ENCODE results near the gene SUSD1.

Gene SUSD1

DNA sequence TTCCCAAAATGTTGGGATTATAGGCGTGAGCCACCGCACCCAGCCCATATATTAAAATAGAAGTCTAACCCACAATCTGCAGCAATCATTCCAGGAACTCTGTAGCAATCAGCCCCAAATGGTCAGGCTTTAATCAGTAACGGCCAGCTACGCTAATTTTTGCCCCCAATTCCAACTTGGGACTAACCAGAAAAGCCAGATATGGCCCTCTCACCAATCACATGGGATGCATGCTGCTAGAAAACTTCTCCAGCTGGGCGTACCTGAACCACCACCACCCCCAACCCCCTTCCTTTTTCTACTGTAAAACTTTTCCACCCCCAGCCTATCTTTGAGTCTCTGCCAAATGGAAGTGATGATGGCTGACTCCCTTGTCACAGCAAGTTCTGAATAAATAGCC is 4.1 kb downstream of the SUSD1 start:
- H3K9me3 ChIP-seq (ENCODE audit: control insufficient read depth, insufficient read depth, low read depth, low read length): no peaks in the 10 kb centered on the region
- no peaks in the 10 kb centered on the region for H3K4me1 ChIP-seq (ENCODE audit: control insufficient read depth, insufficient read depth, low read length)
- no peak overlapping the region for H3K27ac ChIP-seq (ENCODE audit: extremely low read depth, low read depth, low read length)
- no peak overlapping the region for H3K4me3 ChIP-seq (ENCODE audit: low read depth, low read length)
- no peak for TF ChIP-seq ZFP37 (tag by site-specific recombination; IDR thresholded peaks at IDR 0.05)
- TF ChIP-seq ZNF677 (tag by site-specific recombination; IDR thresholded peaks at IDR 0.05): no peak
- no peak for TF ChIP-seq ZNF311 (tag by site-specific recombination; IDR thresholded peaks at IDR 0.05; ENCODE audit: borderline replicate concordance)
- H3K36me3 ChIP-seq (ENCODE audit: control insufficient read depth in 2 of 2, insufficient read depth in 1 of 2, low read length in 2 of 2): no peaks in the 10 kb centered on the region
- POLR2A ChIA-PET: no interaction called here
- CTCF ChIA-PET: interaction anchor here (0.6 to 0.9 kb wide), 2 partner anchors 22 to 184 kb away, joined by 3 to 5 read pairs; no protein-coding TSS in a partner anchor

DNA sequence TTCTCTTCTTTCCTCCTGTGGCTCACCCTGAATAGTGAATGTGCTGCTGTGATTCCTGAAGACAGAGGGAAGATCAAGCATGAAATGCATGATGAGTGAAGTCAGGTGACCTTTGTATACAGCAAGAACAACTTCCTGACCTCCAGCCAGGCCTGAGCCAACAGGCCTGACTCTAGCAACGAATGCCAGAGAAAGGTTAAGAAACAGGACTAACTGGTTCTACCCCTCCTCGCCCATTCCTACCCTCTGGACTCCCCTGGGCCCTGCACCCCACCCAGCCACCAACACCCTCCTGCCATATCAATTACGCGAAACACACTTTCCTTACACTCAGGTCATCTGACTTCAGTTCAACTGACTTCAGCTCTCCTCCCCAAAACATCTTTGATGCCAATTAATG is 4.9 kb downstream of the SUSD1 start:
- TF ChIP-seq WT1 (tag by site-specific recombination; IDR thresholded peaks at IDR 0.05): no peak
- TF ChIP-seq KLF1 (tag by site-specific recombination; IDR thresholded peaks at IDR 0.05): peak; percentile 77
- TF ChIP-seq ZNF423 (tag by site-specific recombination; IDR thresholded peaks at IDR 0.05): no peak
- Histone ChIP-seq H3K4me3 (ENCODE audit: low read depth, low read length) (no peak overlapping the region), H3K27ac (ENCODE audit: extremely low read depth, low read depth, low read length) (no peak overlapping the region), H3K9me3 (ENCODE audit: control insufficient read depth, insufficient read depth, low read depth, low read length) (no peaks in the 10 kb centered on the region), H3K4me1 (ENCODE audit: control insufficient read depth, insufficient read depth, low read length) (no peaks in the 10 kb centered on the region), H3K36me3 (ENCODE audit: control insufficient read depth in 2 of 2, insufficient read depth in 1 of 2, low read length in 2 of 2) (no peaks in the 10 kb centered on the region)
- CTCF ChIA-PET: interaction anchor here (0.6 to 0.7 kb wide), 2 partner anchors 21 to 70 kb away, joined by 4 to 5 read pairs; no protein-coding TSS in a partner anchor
- POLR2A ChIA-PET: interaction anchor here (0.7 kb wide), 1 partner anchor 539 kb away, joined by 3 read pairs; the partner anchor contains the start of gene DNAJC25

DNA sequence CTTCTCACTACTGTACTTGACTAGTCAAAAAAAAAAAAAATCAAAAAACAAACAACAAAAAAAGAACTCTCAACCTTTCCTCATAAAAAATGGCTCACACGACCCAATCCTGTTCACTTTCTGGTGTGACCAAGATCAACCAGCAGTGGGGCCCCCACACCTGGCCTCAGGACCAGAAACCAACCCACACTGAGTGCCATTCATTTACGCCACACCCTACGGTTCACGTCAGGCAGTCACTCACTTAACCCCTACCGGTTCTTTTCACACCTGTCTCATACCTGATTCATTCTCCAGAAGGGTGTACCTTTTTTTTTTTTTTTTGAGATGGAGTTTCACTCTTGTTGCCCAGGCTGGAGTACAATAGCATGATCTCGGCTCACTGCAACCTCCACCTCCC is 5.7 kb downstream of the SUSD1 start:
- no peak overlapping the region for H3K4me3 ChIP-seq (ENCODE audit: low read depth, low read length)
- TF ChIP-seq ZBTB8A (tag by site-specific recombination; IDR thresholded peaks at IDR 0.05) (no peak), ZNF521 (tag by site-specific recombination; IDR thresholded peaks at IDR 0.05) (no peak), SALL2 (tag by site-specific recombination; IDR thresholded peaks at IDR 0.05; ENCODE audit: borderline replicate concordance) (no peak), ZNF596 (tag by site-specific recombination; IDR thresholded peaks at IDR 0.05) (no peak), ZNF239 (tag by site-specific recombination; IDR thresholded peaks at IDR 0.05) (no peak), OSR2 (tag by site-specific recombination; IDR thresholded peaks at IDR 0.05) (no peak), ZNF623 (tag by site-specific recombination; IDR thresholded peaks at IDR 0.05) (no peak), ZNF561 (tag by site-specific recombination; IDR thresholded peaks at IDR 0.05; ENCODE audit: borderline replicate concordance) (no peak)
- TF ChIP-seq, protein P1, sequence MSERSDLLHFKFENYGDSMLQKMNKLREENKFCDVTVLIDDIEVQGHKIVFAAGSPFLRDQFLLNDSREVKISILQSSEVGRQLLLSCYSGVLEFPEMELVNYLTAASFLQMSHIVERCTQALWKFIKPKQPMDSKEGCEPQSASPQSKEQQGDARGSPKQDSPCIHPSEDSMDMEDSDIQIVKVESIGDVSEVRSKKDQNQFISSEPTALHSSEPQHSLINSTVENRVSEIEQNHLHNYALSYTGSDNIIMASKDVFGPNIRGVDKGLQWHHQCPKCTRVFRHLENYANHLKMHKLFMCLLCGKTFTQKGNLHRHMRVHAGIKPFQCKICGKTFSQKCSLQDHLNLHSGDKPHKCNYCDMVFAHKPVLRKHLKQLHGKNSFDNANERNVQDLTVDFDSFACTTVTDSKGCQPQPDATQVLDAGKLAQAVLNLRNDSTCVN (tag by site-specific recombination; optimal IDR thresholded peaks at IDR 0.05): no peak
- TF ChIP-seq, protein P2, sequence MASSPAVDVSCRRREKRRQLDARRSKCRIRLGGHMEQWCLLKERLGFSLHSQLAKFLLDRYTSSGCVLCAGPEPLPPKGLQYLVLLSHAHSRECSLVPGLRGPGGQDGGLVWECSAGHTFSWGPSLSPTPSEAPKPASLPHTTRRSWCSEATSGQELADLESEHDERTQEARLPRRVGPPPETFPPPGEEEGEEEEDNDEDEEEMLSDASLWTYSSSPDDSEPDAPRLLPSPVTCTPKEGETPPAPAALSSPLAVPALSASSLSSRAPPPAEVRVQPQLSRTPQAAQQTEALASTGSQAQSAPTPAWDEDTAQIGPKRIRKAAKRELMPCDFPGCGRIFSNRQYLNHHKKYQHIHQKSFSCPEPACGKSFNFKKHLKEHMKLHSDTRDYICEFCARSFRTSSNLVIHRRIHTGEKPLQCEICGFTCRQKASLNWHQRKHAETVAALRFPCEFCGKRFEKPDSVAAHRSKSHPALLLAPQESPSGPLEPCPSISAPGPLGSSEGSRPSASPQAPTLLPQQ (tag by site-specific recombination; IDR thresholded peaks at IDR 0.05): no peak
- TF ChIP-seq, protein P3, sequence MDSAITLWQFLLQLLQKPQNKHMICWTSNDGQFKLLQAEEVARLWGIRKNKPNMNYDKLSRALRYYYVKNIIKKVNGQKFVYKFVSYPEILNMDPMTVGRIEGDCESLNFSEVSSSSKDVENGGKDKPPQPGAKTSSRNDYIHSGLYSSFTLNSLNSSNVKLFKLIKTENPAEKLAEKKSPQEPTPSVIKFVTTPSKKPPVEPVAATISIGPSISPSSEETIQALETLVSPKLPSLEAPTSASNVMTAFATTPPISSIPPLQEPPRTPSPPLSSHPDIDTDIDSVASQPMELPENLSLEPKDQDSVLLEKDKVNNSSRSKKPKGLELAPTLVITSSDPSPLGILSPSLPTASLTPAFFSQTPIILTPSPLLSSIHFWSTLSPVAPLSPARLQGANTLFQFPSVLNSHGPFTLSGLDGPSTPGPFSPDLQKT (IDR thresholded peaks at IDR 0.05; ENCODE audit: borderline replicate concordance, low read depth, low read length): no peak
- TF ChIP-seq, protein P4, sequence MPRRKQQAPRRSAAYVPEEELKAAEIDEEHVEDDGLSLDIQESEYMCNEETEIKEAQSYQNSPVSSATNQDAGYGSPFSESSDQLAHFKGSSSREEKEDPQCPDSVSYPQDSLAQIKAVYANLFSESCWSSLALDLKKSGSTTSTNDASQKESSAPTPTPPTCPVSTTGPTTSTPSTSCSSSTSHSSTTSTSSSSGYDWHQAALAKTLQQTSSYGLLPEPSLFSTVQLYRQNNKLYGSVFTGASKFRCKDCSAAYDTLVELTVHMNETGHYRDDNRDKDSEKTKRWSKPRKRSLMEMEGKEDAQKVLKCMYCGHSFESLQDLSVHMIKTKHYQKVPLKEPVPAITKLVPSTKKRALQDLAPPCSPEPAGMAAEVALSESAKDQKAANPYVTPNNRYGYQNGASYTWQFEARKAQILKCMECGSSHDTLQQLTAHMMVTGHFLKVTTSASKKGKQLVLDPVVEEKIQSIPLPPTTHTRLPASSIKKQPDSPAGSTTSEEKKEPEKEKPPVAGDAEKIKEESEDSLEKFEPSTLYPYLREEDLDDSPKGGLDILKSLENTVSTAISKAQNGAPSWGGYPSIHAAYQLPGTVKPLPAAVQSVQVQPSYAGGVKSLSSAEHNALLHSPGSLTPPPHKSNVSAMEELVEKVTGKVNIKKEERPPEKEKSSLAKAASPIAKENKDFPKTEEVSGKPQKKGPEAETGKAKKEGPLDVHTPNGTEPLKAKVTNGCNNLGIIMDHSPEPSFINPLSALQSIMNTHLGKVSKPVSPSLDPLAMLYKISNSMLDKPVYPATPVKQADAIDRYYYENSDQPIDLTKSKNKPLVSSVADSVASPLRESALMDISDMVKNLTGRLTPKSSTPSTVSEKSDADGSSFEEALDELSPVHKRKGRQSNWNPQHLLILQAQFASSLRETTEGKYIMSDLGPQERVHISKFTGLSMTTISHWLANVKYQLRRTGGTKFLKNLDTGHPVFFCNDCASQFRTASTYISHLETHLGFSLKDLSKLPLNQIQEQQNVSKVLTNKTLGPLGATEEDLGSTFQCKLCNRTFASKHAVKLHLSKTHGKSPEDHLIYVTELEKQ (tag by site-specific recombination; IDR thresholded peaks at IDR 0.05; ENCODE audit: borderline replicate concordance): no peak
- H3K4me1 ChIP-seq (ENCODE audit: control insufficient read depth, insufficient read depth, low read length): no peaks in the 10 kb centered on the region
- H3K27ac ChIP-seq (ENCODE audit: extremely low read depth, low read depth, low read length): no peak overlapping the region
- H3K36me3 ChIP-seq (ENCODE audit: control insufficient read depth in 2 of 2, insufficient read depth in 1 of 2, low read length in 2 of 2): no peaks in the 10 kb centered on the region
- no peaks in the 10 kb centered on the region for H3K9me3 ChIP-seq (ENCODE audit: control insufficient read depth, insufficient read depth, low read depth, low read length)
- POLR2A ChIA-PET: interaction anchor here (0.7 kb wide), 1 partner anchor 538 kb away, joined by 3 read pairs; the partner anchor contains the start of gene DNAJC25
- CTCF ChIA-PET: interaction anchor here (0.7 kb wide), 1 partner anchor 69 kb away, joined by 4 read pairs; no protein-coding TSS in a partner anchor

Measured in HEK293 (cell line).